22Rv1 (cell line): ENCODE results near the gene KIF9.

Experiments used
- H3K27ac ChIP-seq: fragments of 450-650 bp; 2 replicates; pipeline ENCODE4 v1.5.1; 2017
- ZFX ChIP-seq: fragments of 450-650 bp; IDR thresholded peaks from 2 replicates; pipeline ENCODE4 v1.6.1; 2017; ENCODE audit warnings: antibody characterized with exemption, borderline replicate concordance
- TF ChIP-seq, protein P1 (sequence below): fragments of 450-650 bp; IDR thresholded peaks from 2 replicates; pipeline ENCODE4 v1.5.1; 2017; ENCODE audit warnings: mild to moderate bottlenecking

The KIF9 gene

DNA sequence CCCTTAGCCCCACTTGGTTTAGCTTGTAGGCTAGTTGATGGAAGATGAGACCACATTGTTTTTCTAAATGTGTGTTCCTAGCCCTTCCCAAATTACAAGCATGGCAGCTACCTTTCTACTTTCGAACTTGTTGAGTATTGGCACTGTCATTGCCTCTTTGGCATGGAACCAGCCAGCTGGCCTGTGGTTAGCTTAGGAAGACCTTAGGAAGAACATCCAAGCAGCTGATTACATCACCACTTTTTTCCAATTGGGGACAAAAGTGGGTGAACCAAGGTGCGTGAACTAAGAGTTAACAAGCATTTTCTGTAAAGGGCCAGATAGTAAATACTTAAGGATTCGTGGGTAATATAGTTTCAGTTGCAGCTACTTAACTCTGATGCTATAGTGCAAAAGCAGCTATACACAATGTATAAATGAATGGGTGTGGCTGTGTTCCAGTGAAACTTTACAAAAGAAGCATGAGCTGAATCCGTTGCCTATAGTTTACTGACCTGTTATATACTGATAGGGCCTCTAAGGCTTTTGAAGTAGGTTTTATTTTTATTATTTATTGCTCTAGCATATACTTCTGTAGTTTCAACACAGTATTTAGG, 8.7 kb upstream of the KIF9 start:
- TF ChIP-seq ZFX = no peak
- TF ChIP-seq, protein P1, sequence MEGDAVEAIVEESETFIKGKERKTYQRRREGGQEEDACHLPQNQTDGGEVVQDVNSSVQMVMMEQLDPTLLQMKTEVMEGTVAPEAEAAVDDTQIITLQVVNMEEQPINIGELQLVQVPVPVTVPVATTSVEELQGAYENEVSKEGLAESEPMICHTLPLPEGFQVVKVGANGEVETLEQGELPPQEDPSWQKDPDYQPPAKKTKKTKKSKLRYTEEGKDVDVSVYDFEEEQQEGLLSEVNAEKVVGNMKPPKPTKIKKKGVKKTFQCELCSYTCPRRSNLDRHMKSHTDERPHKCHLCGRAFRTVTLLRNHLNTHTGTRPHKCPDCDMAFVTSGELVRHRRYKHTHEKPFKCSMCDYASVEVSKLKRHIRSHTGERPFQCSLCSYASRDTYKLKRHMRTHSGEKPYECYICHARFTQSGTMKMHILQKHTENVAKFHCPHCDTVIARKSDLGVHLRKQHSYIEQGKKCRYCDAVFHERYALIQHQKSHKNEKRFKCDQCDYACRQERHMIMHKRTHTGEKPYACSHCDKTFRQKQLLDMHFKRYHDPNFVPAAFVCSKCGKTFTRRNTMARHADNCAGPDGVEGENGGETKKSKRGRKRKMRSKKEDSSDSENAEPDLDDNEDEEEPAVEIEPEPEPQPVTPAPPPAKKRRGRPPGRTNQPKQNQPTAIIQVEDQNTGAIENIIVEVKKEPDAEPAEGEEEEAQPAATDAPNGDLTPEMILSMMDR = no peak
- no peak overlapping the region for H3K27ac ChIP-seq

DNA sequence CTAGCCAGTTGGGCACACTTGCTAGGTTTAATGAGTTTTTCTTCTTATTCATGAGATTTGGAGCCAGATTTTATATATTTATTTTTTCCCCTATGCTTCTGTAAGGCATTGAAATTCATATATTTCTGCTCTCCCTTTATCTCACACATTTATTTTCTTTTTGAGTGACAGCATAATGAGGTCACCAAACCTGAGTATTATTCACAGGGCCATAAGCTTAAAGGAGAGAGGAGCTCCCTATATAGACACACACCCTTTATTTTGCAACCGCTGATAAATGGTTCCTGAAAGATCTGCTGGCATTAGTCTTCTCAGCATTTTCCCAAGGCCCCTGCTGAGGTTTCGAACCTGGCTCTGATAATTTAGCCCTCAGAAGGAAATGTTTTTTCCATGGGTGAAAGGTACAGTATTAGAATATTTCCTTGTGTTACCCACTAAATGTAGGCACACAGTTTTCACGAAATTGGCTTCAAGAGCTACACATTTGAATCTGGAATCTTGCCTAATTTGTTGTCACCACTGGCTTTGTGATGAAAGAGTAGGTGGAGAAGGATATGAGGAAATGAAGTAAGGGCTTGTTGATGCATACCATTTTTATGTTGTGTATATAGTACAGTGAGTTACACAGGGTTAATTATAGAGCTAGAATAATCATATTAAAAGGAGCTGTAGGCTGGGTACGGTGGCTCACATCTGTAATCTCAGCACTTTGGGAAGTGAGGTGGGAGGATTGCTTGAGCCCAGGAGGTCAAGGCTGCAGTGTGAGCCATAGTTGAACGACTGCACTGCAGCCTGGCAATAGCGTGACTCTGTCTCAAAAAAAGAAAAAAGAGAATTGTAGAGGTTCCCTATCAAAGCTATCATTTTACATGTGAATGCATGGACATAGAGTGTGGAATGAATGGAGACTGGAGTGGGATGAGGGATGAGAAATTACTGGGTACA, 6.6 kb upstream of the KIF9 start:
- H3K27ac ChIP-seq = no peak overlapping the region
- TF ChIP-seq ZFX = no peak
- TF ChIP-seq, protein P1 = no peak

DNA sequence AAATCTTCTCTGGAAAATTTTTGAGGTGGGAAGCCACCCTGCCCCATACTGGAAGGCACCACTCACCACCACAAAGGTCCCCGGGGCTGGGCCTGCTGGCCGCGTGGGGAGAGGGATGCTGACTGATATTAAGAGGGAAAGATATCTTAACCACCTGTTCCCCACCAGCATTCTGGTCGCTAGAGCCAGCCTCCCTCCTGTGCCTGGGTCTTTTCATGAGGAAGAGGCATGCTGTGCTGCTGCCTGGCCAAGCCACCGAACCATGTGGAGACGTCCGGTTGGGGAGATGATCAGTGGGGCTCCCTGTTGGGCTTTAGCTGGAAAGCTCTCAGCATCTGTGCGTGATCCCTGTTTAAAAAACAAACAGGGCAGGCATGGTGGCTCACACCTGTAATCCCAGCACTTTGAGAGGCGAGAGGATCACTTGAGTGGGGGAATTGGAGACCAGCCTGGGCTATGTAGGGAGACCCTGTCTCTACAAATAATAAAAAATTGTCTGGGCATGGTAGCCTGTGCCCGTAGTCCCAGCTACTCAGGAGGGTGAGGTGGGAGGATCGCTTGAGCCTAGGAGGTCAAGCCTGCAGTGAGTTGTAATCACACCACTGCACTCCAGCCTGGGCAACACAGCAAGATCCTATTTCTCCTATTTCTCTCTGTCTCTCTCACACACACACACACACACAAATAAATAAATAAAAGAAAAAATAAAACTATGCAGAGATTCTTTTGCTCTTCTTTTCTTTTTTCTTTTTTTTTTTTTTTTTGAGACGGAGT, 1.2 kb upstream of the KIF9 start:
- peak overlapping the region; percentile 95 for H3K27ac ChIP-seq
- TF ChIP-seq, protein P1 = no peak
- no peak for TF ChIP-seq ZFX

DNA sequence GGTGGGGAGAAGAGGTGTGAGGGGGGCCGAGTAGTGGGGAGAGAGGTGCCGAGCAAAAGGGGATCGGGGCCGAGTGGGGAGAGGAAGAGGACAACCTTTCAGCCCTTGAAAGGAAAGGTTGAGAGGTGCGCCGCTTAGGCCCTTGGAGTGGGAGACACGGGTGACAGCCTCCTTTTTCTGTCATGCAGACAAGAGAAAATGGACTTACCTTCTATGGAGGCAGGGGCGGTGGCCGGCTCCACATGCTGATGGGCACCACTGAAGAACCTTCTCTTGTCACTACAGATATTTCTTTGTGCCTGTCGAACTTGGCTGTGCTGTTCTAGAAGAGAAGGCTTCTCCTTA, 566 bp upstream of the KIF9 start:
- TF ChIP-seq, protein P1 = no peak
- no peak for TF ChIP-seq ZFX
- peak overlapping the region; percentile 95 for H3K27ac ChIP-seq

DNA sequence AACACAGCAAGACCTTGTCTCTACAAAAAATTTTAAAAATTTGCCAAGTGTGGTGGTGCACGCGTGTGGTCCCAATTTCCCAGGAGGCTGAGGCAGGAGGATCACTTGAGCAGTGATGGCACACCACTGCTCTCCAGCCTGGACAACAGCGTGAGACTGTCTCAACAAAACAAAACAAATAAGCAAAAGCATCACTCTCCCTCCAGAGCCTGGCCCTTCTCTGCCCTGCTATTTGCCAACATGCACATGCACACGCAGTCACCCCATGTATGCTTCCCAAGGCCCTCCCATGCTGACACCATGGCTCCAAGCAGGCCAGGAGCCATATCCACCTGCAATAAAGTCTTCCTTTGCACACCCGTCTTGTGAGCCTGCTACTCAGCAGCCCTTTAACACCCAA, 2.1 kb downstream of the KIF9 start:
- no peak overlapping the region for H3K27ac ChIP-seq
- TF ChIP-seq, protein P1 = no peak
- no peak for TF ChIP-seq ZFX

DNA sequence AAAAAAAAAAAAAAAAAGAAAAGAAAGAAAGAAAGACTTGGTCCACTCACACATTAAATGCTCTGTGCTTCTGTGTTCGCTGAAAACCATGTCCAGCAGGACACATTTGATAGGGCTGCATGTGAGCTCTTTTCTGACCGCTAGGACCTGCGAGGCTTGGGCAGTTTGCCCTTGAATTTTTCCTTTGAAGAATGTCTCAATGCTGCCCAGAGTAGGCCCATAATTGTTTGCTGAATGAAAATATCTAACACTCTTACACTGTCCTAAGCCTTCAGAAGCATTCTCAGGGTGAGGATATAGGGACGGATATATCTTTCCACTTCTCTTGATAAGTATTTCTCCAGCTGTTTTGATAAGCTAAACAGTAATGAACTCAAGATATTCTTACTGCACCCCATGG, 6.0 kb downstream of the KIF9 start:
- no peak overlapping the region for H3K27ac ChIP-seq
- TF ChIP-seq ZFX = no peak
- TF ChIP-seq, protein P1 = no peak
